NCI-H2196 (cell line): ENCODE measurements around the gene ANGPT4.
"Not testable (repeated sequence)": the region's sequence is repeated elsewhere in the genome, so short reads cannot be mapped to it uniquely, and the experiment has no call there.

Experiments used
- DNase-seq: peaks from one replicate; lab custom pipeline; 2025; ENCODE audit not compliant: unreplicated experiment; lab: John Stamatoyannopoulos, UW

ANGPT4 gene

GRCh38 chr20:878511-879307, 37.4 kb downstream of the ANGPT4 start:
- no peak for DNase-seq

GRCh38 chr20:877814-878213, 38.3 kb downstream of the ANGPT4 start:
- no peak for DNase-seq

GRCh38 chr20:875115-875514, 41.0 kb downstream of the ANGPT4 start:
- no peak for DNase-seq

- DNase-seq, result no peak
Measured at GRCh38 chr20:873875-874607, 42.1 kb downstream of the ANGPT4 start.

- no peak for DNase-seq
Measured at GRCh38 chr20:872855-873520, 43.1 kb downstream of the ANGPT4 start.

- DNase-seq, result no peak
Measured at GRCh38 chr20:871948-872347, 44.2 kb downstream of the ANGPT4 start.

- no peak for DNase-seq
Measured at GRCh38 chr20:871436-871835, 44.7 kb downstream of the ANGPT4 start.

GRCh38 chr20:870758-871157, 45.4 kb downstream of the ANGPT4 start:
- no peak for DNase-seq

GRCh38 chr20:869606-870005, 46.5 kb downstream of the ANGPT4 start:
- DNase-seq, result no peak

GRCh38 chr20:868279-868678, 47.9 kb downstream of the ANGPT4 start:
- DNase-seq, result no peak

GRCh38 chr20:865440-865839, 50.7 kb downstream of the ANGPT4 start:
- no peak for DNase-seq

GRCh38 chr20:860891-861290, 55.2 kb downstream of the ANGPT4 start:
- DNase-seq, result no peak

- no peak for DNase-seq
Measured at GRCh38 chr20:859751-860231, 56.3 kb downstream of the ANGPT4 start.

GRCh38 chr20:858011-858410, 58.1 kb downstream of the ANGPT4 start:
- DNase-seq, result no peak

GRCh38 chr20:856361-856775, 59.8 kb downstream of the ANGPT4 start:
- DNase-seq, result peak; percentile 62

- DNase-seq, result no peak
Measured at GRCh38 chr20:855466-856360, 60.4 kb downstream of the ANGPT4 start.

- DNase-seq, result no peak
Measured at GRCh38 chr20:854601-855000, 61.5 kb downstream of the ANGPT4 start.

- DNase-seq, result no peak
Measured at GRCh38 chr20:853406-853996, 62.6 kb downstream of the ANGPT4 start.

- DNase-seq, result not testable (repeated sequence)
Measured at GRCh38 chr20:848731-849130, 67.4 kb downstream of the ANGPT4 start.

- no peak for DNase-seq
Measured at GRCh38 chr20:848193-848592, 67.9 kb downstream of the ANGPT4 start.
